ENCODE results near the gene OTOGL. TPM values are rescaled to one million over a fixed set of nuclear protein-coding genes. Genes with fewer than 3 reads are reported as not detected.

Gene OTOGL
- total RNA-seq, 2 donors from 2014 or later = 0.59 to 0.74 TPM

GRCh38 chr12:80196419-80196818, 97.1 kb downstream of the OTOGL start:
- Histone ChIP-seq H3K9me3 (no peaks in the 10 kb centered on the region), H3K27me3 (replicated peaks; ENCODE audit: insufficient read depth) (no peaks in the 10 kb centered on the region), H3K27ac (no peak overlapping the region), H3K4me3 (no peak overlapping the region), H3K4me1 (replicated peaks) (no peaks in the 10 kb centered on the region), H3K36me3 (no peaks in the 10 kb centered on the region)
- no peak for TF ChIP-seq POLR2AphosphoS5 (IDR thresholded peaks at IDR 0.05)
- no peak for TF ChIP-seq POLR2A (IDR thresholded peaks at IDR 0.05)
- TF ChIP-seq CTCF (IDR thresholded peaks at IDR 0.05) = no peak
- 84% methylated on average over 2 of the region's 2 CpGs for WGBS
- intact Hi-C loops (cut with DNase I) = loop anchor here (10.0 kb wide), 1 partner anchor 78 kb away; no protein-coding TSS in a partner anchor
- no peak for DNase-seq (ENCODE audit: low spot score)

GRCh38 chr12:80198782-80199337, 99.5 kb downstream of the OTOGL start:
- no peaks in the 10 kb centered on the region for H3K36me3 ChIP-seq
- intact Hi-C loops (cut with DNase I) = loop anchor here (10.0 kb wide), 1 partner anchor 76 kb away; no protein-coding TSS in a partner anchor
- 98% methylated on average over 1 of the region's 1 CpG for WGBS

GRCh38 chr12:80199931-80200330, 100.6 kb downstream of the OTOGL start:
- Histone ChIP-seq H3K4me3 (no peak overlapping the region), H3K36me3 (no peaks in the 10 kb centered on the region), H3K9me3 (no peaks in the 10 kb centered on the region), H3K27me3 (replicated peaks; ENCODE audit: insufficient read depth) (no peaks in the 10 kb centered on the region), H3K4me1 (replicated peaks) (no peaks in the 10 kb centered on the region), H3K27ac (no peak overlapping the region)
- TF ChIP-seq POLR2A (IDR thresholded peaks at IDR 0.05) = no peak
- TF ChIP-seq POLR2AphosphoS5 (IDR thresholded peaks at IDR 0.05) = no peak
- TF ChIP-seq CTCF (IDR thresholded peaks at IDR 0.05) = no peak
- intact Hi-C loops (cut with DNase I) = loop anchor here (10.0 kb wide), 1 partner anchor 75 kb away; no protein-coding TSS in a partner anchor
- no peak for DNase-seq (ENCODE audit: low spot score)

More at GRCh38 chr12:80198782-80199337, 99.5 kb downstream of the OTOGL start:
- H3K27ac ChIP-seq = no peak overlapping the region
- no peak for TF ChIP-seq POLR2A (IDR thresholded peaks at IDR 0.05)
- no peak for TF ChIP-seq POLR2AphosphoS5 (IDR thresholded peaks at IDR 0.05)
- no peak for TF ChIP-seq CTCF (IDR thresholded peaks at IDR 0.05)
- no peak overlapping the region for H3K4me3 ChIP-seq
- H3K4me1 ChIP-seq (replicated peaks) = no peaks in the 10 kb centered on the region
- H3K27me3 ChIP-seq (replicated peaks; ENCODE audit: insufficient read depth) = no peaks in the 10 kb centered on the region
- no peaks in the 10 kb centered on the region for H3K9me3 ChIP-seq
- DNase-seq (ENCODE audit: low spot score) = no peak

- no peaks in the 10 kb centered on the region for H3K4me1 ChIP-seq (replicated peaks)
- H3K27ac ChIP-seq = no peak overlapping the region
- DNase-seq (ENCODE audit: low spot score) = no peak
- intact Hi-C loops (cut with DNase I) = no loop called here
- no peaks in the 10 kb centered on the region for H3K36me3 ChIP-seq
- H3K9me3 ChIP-seq = no peaks in the 10 kb centered on the region
- TF ChIP-seq CTCF (IDR thresholded peaks at IDR 0.05) (no peak), POLR2AphosphoS5 (IDR thresholded peaks at IDR 0.05) (no peak), POLR2A (IDR thresholded peaks at IDR 0.05) (no peak)
- 100% methylated on average over 1 of the region's 1 CpG for WGBS
- no peaks in the 10 kb centered on the region for H3K27me3 ChIP-seq (replicated peaks; ENCODE audit: insufficient read depth)
- no peak overlapping the region for H3K4me3 ChIP-seq
These were observed 101.1 kb downstream of the OTOGL start for GRCh38 chr12:80200414-80200813.

GRCh38 chr12:80201908-80202307, 102.6 kb downstream of the OTOGL start:
- H3K4me3 ChIP-seq = no peak overlapping the region
- 100% methylated on average over 2 of the region's 2 CpGs for WGBS
- no peaks in the 10 kb centered on the region for H3K4me1 ChIP-seq (replicated peaks)
- no peaks in the 10 kb centered on the region for H3K9me3 ChIP-seq
- no peaks in the 10 kb centered on the region for H3K36me3 ChIP-seq
- intact Hi-C loops (cut with DNase I) = no loop called here
- H3K27me3 ChIP-seq (replicated peaks; ENCODE audit: insufficient read depth) = no peaks in the 10 kb centered on the region
- DNase-seq (ENCODE audit: low spot score) = no peak
- no peak for TF ChIP-seq POLR2AphosphoS5 (IDR thresholded peaks at IDR 0.05)
- no peak for TF ChIP-seq POLR2A (IDR thresholded peaks at IDR 0.05)
- no peak for TF ChIP-seq CTCF (IDR thresholded peaks at IDR 0.05)
- no peak overlapping the region for H3K27ac ChIP-seq
